Measurements from ENCODE around the gene HIBADH.
A peak's percentile ranks its signal among the peaks of the same experiment; 100 is the strongest.

HIBADH gene

DNA sequence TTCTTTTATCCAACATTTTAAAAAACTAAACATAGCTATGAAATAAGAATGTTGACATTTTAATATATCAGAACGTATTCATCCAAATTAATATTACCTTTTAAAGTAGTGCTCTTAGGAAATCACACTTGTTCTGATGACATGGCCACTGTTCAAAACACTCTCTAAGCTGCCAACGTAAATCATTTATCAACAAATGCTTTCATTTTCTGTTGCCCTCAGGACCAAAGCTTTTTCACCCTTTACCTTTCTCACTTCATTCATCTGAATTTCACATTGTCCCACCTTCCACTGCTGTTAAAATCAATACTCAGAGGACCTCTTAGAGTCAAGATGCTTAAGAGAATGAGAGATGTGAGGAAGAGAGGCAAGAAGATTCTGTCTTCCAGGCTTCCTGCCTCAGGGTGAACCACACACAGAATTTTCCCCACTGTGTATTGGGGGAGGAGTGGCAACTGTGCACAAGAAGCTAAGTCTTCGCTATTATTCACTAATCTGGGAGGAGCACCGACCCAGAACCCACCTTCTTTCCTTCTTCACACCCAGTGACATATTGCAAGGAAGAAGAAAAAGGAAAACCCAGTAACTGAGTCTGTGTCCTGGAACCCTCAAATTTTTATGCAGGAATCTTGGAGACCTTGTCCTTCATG lies 21.0 kb downstream of the HIBADH start:
- no peak for TF ChIP-seq ZNF302 (tag by site-specific recombination; IDR thresholded peaks at IDR 0.05; ENCODE audit: low read depth)
- ChIA-PET CTCF (interaction anchor here (0.6 to 1.8 kb wide), 21 partner anchors 10 to 524 kb away, joined by 3 to 7 read pairs (median 4); partner anchors contain the start of gene HIBADH), POLR2A (interaction anchor here (1.4 to 3.7 kb wide), 3 partner anchors 21 to 99 kb away, joined by 4 to 12 read pairs (median 4); partner anchors contain the start of genes HIBADH and TAX1BP1)
- Histone ChIP-seq H3K36me3 (ENCODE audit: control insufficient read depth in 2 of 2, insufficient read depth in 1 of 2, low read length in 2 of 2) (no peaks in the 10 kb centered on the region; a peak in 1 of 3 replicates), H3K4me1 (ENCODE audit: control insufficient read depth, insufficient read depth, low read length) (peaks cover 17% of the 10 kb centered on the region), H3K27ac (ENCODE audit: extremely low read depth, low read depth, low read length) (peak overlapping the region; percentile 42), H3K9me3 (ENCODE audit: control insufficient read depth, insufficient read depth, low read depth, low read length) (no peaks in the 10 kb centered on the region), H3K4me3 (ENCODE audit: low read depth, low read length) (no peak overlapping the region)

GRCh38 chr7:27640884-27641574 lies 21.7 kb downstream of the HIBADH start:
- no peaks in the 10 kb centered on the region for H3K9me3 ChIP-seq (ENCODE audit: control insufficient read depth, insufficient read depth, low read depth, low read length)
- no peaks in the 10 kb centered on the region; a peak in 1 of 3 replicates for H3K36me3 ChIP-seq (ENCODE audit: control insufficient read depth in 2 of 2, insufficient read depth in 1 of 2, low read length in 2 of 2)
- peaks cover 24% of the 10 kb centered on the region for H3K4me1 ChIP-seq (ENCODE audit: control insufficient read depth, insufficient read depth, low read length)
- peak overlapping the region; percentile 42 for H3K27ac ChIP-seq (ENCODE audit: extremely low read depth, low read depth, low read length)
- H3K4me3 ChIP-seq (ENCODE audit: low read depth, low read length) = no peak overlapping the region
- TF ChIP-seq, protein P1, sequence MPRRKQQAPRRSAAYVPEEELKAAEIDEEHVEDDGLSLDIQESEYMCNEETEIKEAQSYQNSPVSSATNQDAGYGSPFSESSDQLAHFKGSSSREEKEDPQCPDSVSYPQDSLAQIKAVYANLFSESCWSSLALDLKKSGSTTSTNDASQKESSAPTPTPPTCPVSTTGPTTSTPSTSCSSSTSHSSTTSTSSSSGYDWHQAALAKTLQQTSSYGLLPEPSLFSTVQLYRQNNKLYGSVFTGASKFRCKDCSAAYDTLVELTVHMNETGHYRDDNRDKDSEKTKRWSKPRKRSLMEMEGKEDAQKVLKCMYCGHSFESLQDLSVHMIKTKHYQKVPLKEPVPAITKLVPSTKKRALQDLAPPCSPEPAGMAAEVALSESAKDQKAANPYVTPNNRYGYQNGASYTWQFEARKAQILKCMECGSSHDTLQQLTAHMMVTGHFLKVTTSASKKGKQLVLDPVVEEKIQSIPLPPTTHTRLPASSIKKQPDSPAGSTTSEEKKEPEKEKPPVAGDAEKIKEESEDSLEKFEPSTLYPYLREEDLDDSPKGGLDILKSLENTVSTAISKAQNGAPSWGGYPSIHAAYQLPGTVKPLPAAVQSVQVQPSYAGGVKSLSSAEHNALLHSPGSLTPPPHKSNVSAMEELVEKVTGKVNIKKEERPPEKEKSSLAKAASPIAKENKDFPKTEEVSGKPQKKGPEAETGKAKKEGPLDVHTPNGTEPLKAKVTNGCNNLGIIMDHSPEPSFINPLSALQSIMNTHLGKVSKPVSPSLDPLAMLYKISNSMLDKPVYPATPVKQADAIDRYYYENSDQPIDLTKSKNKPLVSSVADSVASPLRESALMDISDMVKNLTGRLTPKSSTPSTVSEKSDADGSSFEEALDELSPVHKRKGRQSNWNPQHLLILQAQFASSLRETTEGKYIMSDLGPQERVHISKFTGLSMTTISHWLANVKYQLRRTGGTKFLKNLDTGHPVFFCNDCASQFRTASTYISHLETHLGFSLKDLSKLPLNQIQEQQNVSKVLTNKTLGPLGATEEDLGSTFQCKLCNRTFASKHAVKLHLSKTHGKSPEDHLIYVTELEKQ (tag by site-specific recombination; IDR thresholded peaks at IDR 0.05; ENCODE audit: borderline replicate concordance) = peak; percentile 58; the same call in 1 of the 2 replicates
- TF ChIP-seq ZFP3 (tag by site-specific recombination; IDR thresholded peaks at IDR 0.05; ENCODE audit: low read depth) (no peak), REST (tag by site-specific recombination; IDR thresholded peaks at IDR 0.05) (no peak), BCL11A (tag by site-specific recombination; IDR thresholded peaks at IDR 0.05; ENCODE audit: low read depth) (0 out of 2 replicates have a peak, but pooled peaks have one; percentile 10), TRIM28 (IDR thresholded peaks at IDR 0.05; ENCODE audit: borderline replicate concordance, low read length) (0 out of 2 replicates have a peak, but pooled peaks have one; percentile 19), WT1 (tag by site-specific recombination; IDR thresholded peaks at IDR 0.05) (0 out of 2 replicates have a peak, but pooled peaks have one; percentile 40), PRDM1 (tag by site-specific recombination; IDR thresholded peaks at IDR 0.05) (peak; percentile 36; the same call in 1 of the 2 replicates), EGR2 (tag by site-specific recombination; IDR thresholded peaks at IDR 0.05; ENCODE audit: low read depth) (no peak), ZNF843 (tag by site-specific recombination; IDR thresholded peaks at IDR 0.05) (no peak), GLIS1 (tag by site-specific recombination; IDR thresholded peaks at IDR 0.05) (0 out of 2 replicates have a peak, but pooled peaks have one; percentile 29)
- TF ChIP-seq, protein P2, sequence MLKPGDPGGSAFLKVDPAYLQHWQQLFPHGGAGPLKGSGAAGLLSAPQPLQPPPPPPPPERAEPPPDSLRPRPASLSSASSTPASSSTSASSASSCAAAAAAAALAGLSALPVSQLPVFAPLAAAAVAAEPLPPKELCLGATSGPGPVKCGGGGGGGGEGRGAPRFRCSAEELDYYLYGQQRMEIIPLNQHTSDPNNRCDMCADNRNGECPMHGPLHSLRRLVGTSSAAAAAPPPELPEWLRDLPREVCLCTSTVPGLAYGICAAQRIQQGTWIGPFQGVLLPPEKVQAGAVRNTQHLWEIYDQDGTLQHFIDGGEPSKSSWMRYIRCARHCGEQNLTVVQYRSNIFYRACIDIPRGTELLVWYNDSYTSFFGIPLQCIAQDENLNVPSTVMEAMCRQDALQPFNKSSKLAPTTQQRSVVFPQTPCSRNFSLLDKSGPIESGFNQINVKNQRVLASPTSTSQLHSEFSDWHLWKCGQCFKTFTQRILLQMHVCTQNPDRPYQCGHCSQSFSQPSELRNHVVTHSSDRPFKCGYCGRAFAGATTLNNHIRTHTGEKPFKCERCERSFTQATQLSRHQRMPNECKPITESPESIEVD (tag by site-specific recombination; IDR thresholded peaks at IDR 0.05) = peak; percentile 81
- POLR2A ChIA-PET = interaction anchor here (1.4 to 3.7 kb wide), 2 partner anchors 22 to 99 kb away, joined by 4 to 12 read pairs; partner anchors contain the start of genes HIBADH and TAX1BP1
- CTCF ChIA-PET = interaction anchor here (0.5 to 1.8 kb wide), 22 partner anchors 10 to 525 kb away, joined by 3 to 7 read pairs (median 3); partner anchors contain the start of gene HIBADH

Measured in HEK293 (cell line).